ENCODE data around the gene FAF1. TPM values are rescaled to one million over a fixed set of nuclear protein-coding genes. Genes with fewer than 3 reads are reported as not detected.

FAF1 gene
- total RNA-seq, 6 experiments from 2014 or later = 24.1 to 32.4 (median 31.6) TPM

GRCh38 chr1:50553921-50554320 is 406.1 kb downstream of the FAF1 start:
- DNase-seq (no peak), ATAC-seq (peak in 2 of 4 donors; percentile 35 to 58)
- Histone ChIP-seq H3K27me3 (no peaks in the 10 kb centered on the region), H3K4me1 (peaks cover 0 to 22% (median 0%) of the 10 kb centered on the region in 4 donors), H3K36me3 (no peaks in the 10 kb centered on the region), H3K9me3 (no peaks in the 10 kb centered on the region), H3K4me3 (no peak overlapping the region), H3K27ac (no peak overlapping the region)
- intact Hi-C loops (cut with DNase I) = no loop called here
- no peak for TF ChIP-seq CTCF (IDR thresholded peaks at IDR 0.05)
- TF ChIP-seq POLR2A (IDR thresholded peaks at IDR 0.05) = no peak
- 58% methylated on average over 2 of the region's 2 CpGs for WGBS (ENCODE audit: insufficient coverage, low coverage, low lambda C conversion rate, missing lambda C conversion rate)

- ATAC-seq (no peak), DNase-seq (no peak)
- WGBS (ENCODE audit: insufficient coverage, low coverage, low lambda C conversion rate, missing lambda C conversion rate) = 86% methylated on average over 1 of the region's 1 CpG
- Histone ChIP-seq H3K27me3 (no peaks in the 10 kb centered on the region), H3K9me3 (no peaks in the 10 kb centered on the region), H3K36me3 (no peaks in the 10 kb centered on the region), H3K4me1 (peaks cover 0 to 13% (median 0%) of the 10 kb centered on the region in 4 donors), H3K4me3 (no peak overlapping the region), H3K27ac (no peak overlapping the region)
- intact Hi-C loops (cut with DNase I) = no loop called here
- no peak for TF ChIP-seq CTCF (IDR thresholded peaks at IDR 0.05)
- TF ChIP-seq POLR2A (IDR thresholded peaks at IDR 0.05) = no peak
Observed at GRCh38 chr1:50548243-50548642, 411.8 kb downstream of the FAF1 start.

- no peak for TF ChIP-seq CTCF (IDR thresholded peaks at IDR 0.05)
- TF ChIP-seq POLR2A (IDR thresholded peaks at IDR 0.05) = no peak
- Histone ChIP-seq H3K27ac (no peak overlapping the region), H3K9me3 (no peaks in the 10 kb centered on the region), H3K4me1 (no peaks in the 10 kb centered on the region), H3K4me3 (no peak overlapping the region), H3K27me3 (no peaks in the 10 kb centered on the region), H3K36me3 (no peaks in the 10 kb centered on the region)
- ATAC-seq (no peak), DNase-seq (no peak)
- intact Hi-C loops (cut with DNase I) = no loop called here
Observed at GRCh38 chr1:50542362-50542761, 417.7 kb downstream of the FAF1 start.

- no peak for ATAC-seq
- no peak overlapping the region for H3K4me3 ChIP-seq
- intact Hi-C loops (cut with DNase I) = no loop called here
- 92% methylated on average over 1 of the region's 1 CpG for WGBS (ENCODE audit: insufficient coverage, low coverage, low lambda C conversion rate, missing lambda C conversion rate)
- no peak overlapping the region for H3K27ac ChIP-seq
- no peaks in the 10 kb centered on the region for H3K36me3 ChIP-seq
- no peak for DNase-seq
- TF ChIP-seq CTCF (IDR thresholded peaks at IDR 0.05) = no peak
- TF ChIP-seq POLR2A (IDR thresholded peaks at IDR 0.05) = no peak
- no peaks in the 10 kb centered on the region for H3K4me1 ChIP-seq
- no peaks in the 10 kb centered on the region for H3K9me3 ChIP-seq
- H3K27me3 ChIP-seq = no peaks in the 10 kb centered on the region
Observed at GRCh38 chr1:50538476-50538875, 421.6 kb downstream of the FAF1 start.

GRCh38 chr1:50531601-50532000 is 428.5 kb downstream of the FAF1 start:
- H3K4me1 ChIP-seq = peaks cover 0 to 18% (median 5%) of the 10 kb centered on the region in 4 donors
- WGBS (ENCODE audit: insufficient coverage, low coverage, low lambda C conversion rate, missing lambda C conversion rate) = 100% methylated on average over 1 of the region's 1 CpG
- H3K9me3 ChIP-seq = no peaks in the 10 kb centered on the region
- no peak for DNase-seq
- no peaks in the 10 kb centered on the region for H3K36me3 ChIP-seq
- no peak overlapping the region for H3K4me3 ChIP-seq
- no peak overlapping the region for H3K27ac ChIP-seq
- ATAC-seq = no peak
- intact Hi-C loops (cut with DNase I) = no loop called here
- no peak for TF ChIP-seq POLR2A (IDR thresholded peaks at IDR 0.05)
- no peak for TF ChIP-seq CTCF (IDR thresholded peaks at IDR 0.05)
- H3K27me3 ChIP-seq = no peaks in the 10 kb centered on the region

Measured in right lobe of liver (tissue), 6 donors.